SU-DHL-6 (cell line): ENCODE measurements around the gene SCO2.

Experiments used
- H2AFZ ChIP-seq: fragments of 200-600 bp; sonication (generic); 2 replicates; pipeline ENCODE4 v1.6.1; 2014; ENCODE audit warnings: low read depth, mild to moderate bottlenecking, moderate library complexity, mixed read lengths, antibody characterized with exemption, low read length; ENCODE audit not compliant: severe bottlenecking
- H3F3A ChIP-seq: fragments of 200-600 bp; shearing (Covaris generic); 2 replicates; pipeline ENCODE4 v1.6.0; 2016; ENCODE audit warnings: antibody characterized with exemption, mild to moderate bottlenecking; ENCODE audit not compliant: insufficient read depth
- H3K27ac ChIP-seq: fragments of 200-600 bp; sonication (generic); 2 replicates; pipeline ENCODE4 v1.5.1; 2016; ENCODE audit warnings: low read depth, mild to moderate bottlenecking, low read length, moderate library complexity, mixed read lengths
- H3K27me3 ChIP-seq: fragments of 200-600 bp; sonication (generic), shearing (Covaris generic); 2 replicates; pipeline ENCODE4 v1.6.0; 2014; ENCODE audit warnings: mild to moderate bottlenecking, low read length
- H3K36me3 ChIP-seq: fragments of 200-600 bp; sonication (generic); 2 replicates; pipeline ENCODE4 v1.6.1; 2014; ENCODE audit warnings: mild to moderate bottlenecking, low read length, mixed read lengths
- H3K4me2 ChIP-seq: fragments of 300-600, 200-600 bp; shearing (Covaris generic), sonication (generic); 2 replicates; pipeline ENCODE4 v1.6.0; 2014; ENCODE audit warnings: low read length, low read depth, mild to moderate bottlenecking; ENCODE audit not compliant: poor library complexity, severe bottlenecking
- H3K4me3 ChIP-seq: fragments of 200-600 bp; sonication (generic); 2 replicates; pipeline ENCODE4 v1.5.1; 2014; ENCODE audit warnings: antibody characterized with exemption, low read length, mild to moderate bottlenecking, mixed read lengths; ENCODE audit not compliant: insufficient read depth, poor library complexity, severe bottlenecking
- H3K79me2 ChIP-seq: fragments of 200-600 bp; sonication (generic); 2 replicates; pipeline ENCODE4 v1.6.1; 2014; ENCODE audit warnings: mild to moderate bottlenecking, low read length, moderate library complexity; ENCODE audit not compliant: insufficient read depth
- H3K9ac ChIP-seq: fragments of 200-600 bp; sonication (generic); 2 replicates; pipeline ENCODE4 v1.7.0; 2014; ENCODE audit warnings: mild to moderate bottlenecking, low read length
- H3K9me2 ChIP-seq: fragments of 200-600 bp; sonication (generic); replicated peaks from 2 replicates; pipeline ENCODE4 v1.6.1; 2014; ENCODE audit warnings: low read length; ENCODE audit not compliant: insufficient read depth
- H3K9me3 ChIP-seq: fragments of 200-600 bp; sonication (generic); 2 replicates; pipeline ENCODE4 v1.6.1; 2014; ENCODE audit warnings: low read length, mixed read lengths; ENCODE audit not compliant: insufficient read depth
- H4K20me1 ChIP-seq: fragments of 200-600 bp; sonication (generic); 2 replicates; pipeline ENCODE4 v1.6.1; 2014; ENCODE audit warnings: low read depth, mild to moderate bottlenecking, antibody characterized with exemption, low read length, moderate library complexity, mixed read lengths
- EZH2phosphoT487 ChIP-seq: fragments of 200-600 bp; sonication (generic), shearing (Covaris generic); conservative IDR thresholded peaks from 2 replicates; pipeline ENCODE4 v1.6.1; 2018; ENCODE audit warnings: mild to moderate bottlenecking, antibody characterized with exemption, low read length, moderate library complexity, mixed read lengths
- TF ChIP-seq, protein P1 (sequence below): fragments of 200-600 bp; sonication (generic); IDR thresholded peaks from one replicate; pipeline ENCODE4 v1.5.1; 2017; ENCODE audit warnings: antibody characterized with exemption, mild to moderate bottlenecking, low read length, moderate library complexity; ENCODE audit not compliant: insufficient read depth, poor library complexity, severe bottlenecking

Gene SCO2

DNA sequence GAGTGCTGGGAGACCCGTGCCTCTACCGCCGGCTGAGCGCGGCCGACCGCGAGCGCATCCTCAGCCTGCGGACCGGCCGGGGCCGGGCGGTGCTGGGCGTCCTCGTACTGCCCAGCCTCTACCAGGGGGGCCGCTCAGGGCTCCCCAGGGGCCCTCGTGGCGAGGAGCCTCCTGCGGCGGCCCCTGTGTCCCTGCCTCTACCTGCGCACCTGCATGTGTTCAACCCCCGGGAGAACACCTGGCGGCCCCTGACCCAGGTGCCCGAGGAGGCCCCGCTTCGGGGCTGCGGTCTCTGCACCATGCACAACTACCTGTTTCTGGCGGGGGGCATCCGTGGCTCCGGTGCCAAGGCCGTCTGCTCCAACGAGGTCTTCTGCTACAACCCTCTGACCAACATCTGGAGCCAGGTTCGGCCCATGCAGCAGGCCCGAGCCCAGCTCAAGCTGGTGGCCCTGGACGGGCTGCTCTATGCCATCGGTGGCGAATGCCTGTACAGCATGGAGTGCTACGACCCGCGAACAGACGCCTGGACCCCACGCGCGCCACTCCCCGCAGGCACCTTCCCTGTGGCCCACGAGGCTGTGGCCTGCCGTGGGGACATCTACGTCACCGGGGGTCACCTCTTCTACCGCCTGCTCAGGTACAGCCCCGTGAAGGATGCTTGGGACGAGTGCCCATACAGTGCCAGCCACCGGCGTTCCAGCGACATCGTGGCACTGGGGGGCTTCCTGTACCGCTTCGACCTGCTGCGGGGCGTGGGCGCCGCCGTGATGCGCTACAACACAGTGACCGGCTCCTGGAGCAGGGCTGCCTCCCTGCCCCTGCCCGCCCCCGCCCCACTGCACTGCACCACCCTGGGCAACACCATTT is 23.8 kb upstream of the SCO2 start:
- H4K20me1 ChIP-seq, result no peaks in the 10 kb centered on the region
- H3K27me3 ChIP-seq, result no peaks in the 10 kb centered on the region
- H3K9ac ChIP-seq, result peak overlapping the region; percentile 26; the same call in 1 of the 2 replicates
- H3K9me2 ChIP-seq, result no peaks in the 10 kb centered on the region
- no peak overlapping the region for H2AFZ ChIP-seq
- no peak for TF ChIP-seq EZH2phosphoT487
- TF ChIP-seq, protein P1, sequence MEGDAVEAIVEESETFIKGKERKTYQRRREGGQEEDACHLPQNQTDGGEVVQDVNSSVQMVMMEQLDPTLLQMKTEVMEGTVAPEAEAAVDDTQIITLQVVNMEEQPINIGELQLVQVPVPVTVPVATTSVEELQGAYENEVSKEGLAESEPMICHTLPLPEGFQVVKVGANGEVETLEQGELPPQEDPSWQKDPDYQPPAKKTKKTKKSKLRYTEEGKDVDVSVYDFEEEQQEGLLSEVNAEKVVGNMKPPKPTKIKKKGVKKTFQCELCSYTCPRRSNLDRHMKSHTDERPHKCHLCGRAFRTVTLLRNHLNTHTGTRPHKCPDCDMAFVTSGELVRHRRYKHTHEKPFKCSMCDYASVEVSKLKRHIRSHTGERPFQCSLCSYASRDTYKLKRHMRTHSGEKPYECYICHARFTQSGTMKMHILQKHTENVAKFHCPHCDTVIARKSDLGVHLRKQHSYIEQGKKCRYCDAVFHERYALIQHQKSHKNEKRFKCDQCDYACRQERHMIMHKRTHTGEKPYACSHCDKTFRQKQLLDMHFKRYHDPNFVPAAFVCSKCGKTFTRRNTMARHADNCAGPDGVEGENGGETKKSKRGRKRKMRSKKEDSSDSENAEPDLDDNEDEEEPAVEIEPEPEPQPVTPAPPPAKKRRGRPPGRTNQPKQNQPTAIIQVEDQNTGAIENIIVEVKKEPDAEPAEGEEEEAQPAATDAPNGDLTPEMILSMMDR, result no peak
- H3K4me3 ChIP-seq, result no peak overlapping the region
- H3K9me3 ChIP-seq, result no peaks in the 10 kb centered on the region
- no peaks in the 10 kb centered on the region; the same call in 1 of the 2 replicates for H3F3A ChIP-seq
- H3K27ac ChIP-seq, result no peak overlapping the region
- H3K4me2 ChIP-seq, result peak overlapping the region; percentile 28
- H3K79me2 ChIP-seq, result no peaks in the 10 kb centered on the region
- no peaks in the 10 kb centered on the region for H3K36me3 ChIP-seq

DNA sequence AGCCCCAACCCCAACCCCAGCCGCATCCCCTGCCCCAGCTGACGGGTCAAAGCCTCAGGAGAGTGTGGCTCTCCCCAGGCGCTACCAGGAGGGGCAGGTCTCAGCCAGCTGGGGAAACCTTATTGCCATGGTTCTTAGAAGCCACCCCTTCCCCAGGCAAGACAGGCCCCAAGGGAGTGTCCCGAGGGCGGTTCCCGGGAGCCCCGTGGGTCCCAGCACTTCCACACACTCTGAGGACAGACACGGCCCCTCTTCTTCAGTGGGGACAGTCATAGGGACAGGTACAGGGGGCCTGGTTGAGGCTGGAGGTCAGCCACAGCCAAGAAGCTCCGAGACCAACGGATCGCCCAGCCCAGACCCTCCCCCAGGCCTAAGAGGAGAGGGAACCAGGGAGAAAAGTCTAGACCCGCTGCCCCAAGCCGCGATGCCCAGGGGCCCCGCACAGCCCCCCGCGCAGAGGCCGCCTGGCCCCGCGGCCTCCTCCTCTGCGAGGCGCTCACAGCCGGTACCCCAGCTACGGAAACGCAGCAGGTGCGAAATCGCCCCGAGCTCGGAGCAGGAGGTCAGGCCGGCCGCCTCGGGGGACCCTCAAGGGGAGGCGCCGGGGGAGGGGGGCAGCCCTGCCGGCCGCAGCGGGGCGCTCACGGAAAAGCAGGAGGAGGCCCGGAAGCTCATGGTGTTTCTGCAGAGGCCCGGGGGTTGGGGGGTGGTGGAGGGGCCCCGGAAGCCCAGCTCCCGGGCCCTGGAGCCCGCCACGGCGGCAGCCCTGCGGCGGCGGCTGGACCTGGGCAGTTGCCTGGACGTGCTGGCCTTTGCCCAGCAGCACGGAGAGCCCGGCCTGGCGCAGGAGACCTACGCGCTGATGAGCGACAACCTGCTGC is 22.9 kb upstream of the SCO2 start:
- H3K36me3 ChIP-seq, result no peaks in the 10 kb centered on the region
- no peak for TF ChIP-seq EZH2phosphoT487
- TF ChIP-seq, protein P1, result no peak
- no peak overlapping the region for H2AFZ ChIP-seq
- no peak overlapping the region for H3K27ac ChIP-seq
- H3K27me3 ChIP-seq, result no peaks in the 10 kb centered on the region
- H4K20me1 ChIP-seq, result no peaks in the 10 kb centered on the region
- no peaks in the 10 kb centered on the region for H3K79me2 ChIP-seq
- peak overlapping the region; percentile 26; the same call in 1 of the 2 replicates for H3K9ac ChIP-seq
- no peaks in the 10 kb centered on the region for H3K9me2 ChIP-seq
- no peak overlapping the region for H3K4me3 ChIP-seq
- H3F3A ChIP-seq, result no peaks in the 10 kb centered on the region; the same call in 1 of the 2 replicates
- peak overlapping the region; percentile 28 for H3K4me2 ChIP-seq
- no peaks in the 10 kb centered on the region for H3K9me3 ChIP-seq

DNA sequence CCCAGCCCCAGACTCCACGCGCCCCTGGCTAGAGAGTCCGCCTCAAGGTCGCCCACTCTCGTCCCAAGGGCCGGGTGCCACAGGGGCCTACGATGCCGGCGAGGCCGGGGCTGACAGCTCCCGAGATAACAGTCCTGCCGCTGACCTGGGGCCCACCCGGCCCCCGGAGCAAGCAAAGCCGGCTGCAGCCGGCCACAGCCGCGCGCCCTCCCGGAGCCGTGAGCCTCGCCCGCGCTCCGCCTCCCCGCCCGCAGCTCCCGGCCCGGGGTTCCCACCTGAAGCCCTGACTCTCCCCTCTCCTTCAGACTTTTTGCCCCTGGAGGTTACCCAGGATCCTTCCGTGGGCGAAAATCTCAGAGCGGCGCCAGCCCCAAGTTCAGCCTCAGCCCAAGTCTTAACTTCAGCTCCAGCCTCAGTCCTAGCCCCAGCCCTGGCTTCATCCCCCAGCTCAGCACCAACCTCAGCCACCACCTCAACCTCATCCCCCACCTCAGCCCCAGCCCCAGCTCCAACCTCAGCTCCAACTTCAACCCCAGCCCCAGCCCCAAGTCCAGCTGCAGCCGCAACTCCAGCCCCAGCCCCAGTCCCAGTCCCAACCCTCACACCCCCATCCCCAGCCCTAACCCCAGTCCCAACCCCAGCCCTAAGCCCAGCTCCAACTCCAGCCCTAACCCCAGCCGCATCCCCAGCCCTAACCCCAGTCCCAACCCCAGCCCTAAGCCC is 22.0 kb upstream of the SCO2 start:
- Histone ChIP-seq H3F3A (peaks cover under 1% of the 10 kb centered on the region; the same call in 1 of the 2 replicates), H3K36me3 (no peaks in the 10 kb centered on the region), H3K27ac (no peak overlapping the region), H3K9ac (no peak overlapping the region), H3K79me2 (no peaks in the 10 kb centered on the region), H4K20me1 (no peaks in the 10 kb centered on the region), H3K9me2 (no peaks in the 10 kb centered on the region), H3K4me2 (no peak overlapping the region), H3K9me3 (no peaks in the 10 kb centered on the region), H3K4me3 (no peak overlapping the region), H2AFZ (no peak overlapping the region), H3K27me3 (no peaks in the 10 kb centered on the region)
- TF ChIP-seq, protein P1, result no peak
- no peak for TF ChIP-seq EZH2phosphoT487
